Testis (tissue), 2 donors: Measurements from ENCODE around the gene SH3RF3.

ENCODE experiments used
- POLR2A ChIP-seq: fragments of 450-650 bp; IDR thresholded peaks from one replicate; pipeline ENCODE4 v1.6.1; 2017; ENCODE audit warnings: antibody characterized with exemption, mild to moderate bottlenecking, moderate library complexity
- TF ChIP-seq, protein P1 (sequence below), 3 experiments: fragments of 450-650 bp in 2 of 3; fragments of 200-600 bp in 1 of 3; sonication (generic) in 1 of 3; IDR thresholded peaks; one replicate each; pipeline ENCODE4 v1.5.1; 2016 to 2019; ENCODE audit warnings: antibody characterized with exemption in 3 of 3, mild to moderate bottlenecking in 2 of 3, moderate library complexity in 1 of 3

DNA sequence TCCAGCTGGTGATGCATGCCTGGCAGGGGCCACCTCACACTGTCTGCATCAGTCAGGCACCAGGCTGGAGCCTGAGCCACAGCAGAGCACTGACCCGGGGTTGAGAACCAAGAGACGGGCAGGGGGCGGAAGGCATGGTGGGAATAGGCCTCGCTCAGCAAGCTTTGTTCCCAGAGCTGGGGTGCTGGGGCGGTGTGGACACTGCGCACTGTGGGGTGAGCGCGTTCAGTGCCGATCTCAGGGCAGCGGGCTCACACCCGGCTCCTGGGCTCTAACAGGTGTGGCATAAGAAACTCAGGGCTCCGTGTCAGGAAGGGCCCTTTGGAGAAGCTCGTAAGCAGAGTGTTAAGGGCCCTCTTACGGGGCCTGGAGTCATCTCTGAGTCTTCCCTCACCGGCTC, 15.7 kb downstream of the SH3RF3 start:
- TF ChIP-seq, protein P1, sequence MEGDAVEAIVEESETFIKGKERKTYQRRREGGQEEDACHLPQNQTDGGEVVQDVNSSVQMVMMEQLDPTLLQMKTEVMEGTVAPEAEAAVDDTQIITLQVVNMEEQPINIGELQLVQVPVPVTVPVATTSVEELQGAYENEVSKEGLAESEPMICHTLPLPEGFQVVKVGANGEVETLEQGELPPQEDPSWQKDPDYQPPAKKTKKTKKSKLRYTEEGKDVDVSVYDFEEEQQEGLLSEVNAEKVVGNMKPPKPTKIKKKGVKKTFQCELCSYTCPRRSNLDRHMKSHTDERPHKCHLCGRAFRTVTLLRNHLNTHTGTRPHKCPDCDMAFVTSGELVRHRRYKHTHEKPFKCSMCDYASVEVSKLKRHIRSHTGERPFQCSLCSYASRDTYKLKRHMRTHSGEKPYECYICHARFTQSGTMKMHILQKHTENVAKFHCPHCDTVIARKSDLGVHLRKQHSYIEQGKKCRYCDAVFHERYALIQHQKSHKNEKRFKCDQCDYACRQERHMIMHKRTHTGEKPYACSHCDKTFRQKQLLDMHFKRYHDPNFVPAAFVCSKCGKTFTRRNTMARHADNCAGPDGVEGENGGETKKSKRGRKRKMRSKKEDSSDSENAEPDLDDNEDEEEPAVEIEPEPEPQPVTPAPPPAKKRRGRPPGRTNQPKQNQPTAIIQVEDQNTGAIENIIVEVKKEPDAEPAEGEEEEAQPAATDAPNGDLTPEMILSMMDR (IDR thresholded peaks at IDR 0.05) = no peak
- TF ChIP-seq POLR2A = no peak
